K562 (cell line): ENCODE results near the gene PPT1. TPM values are rescaled to one million over a fixed set of nuclear protein-coding genes. Genes with fewer than 3 reads are reported as not detected.

Experiments used
- ATAC-seq: fragments of 200-7000 bp; cut with Tn5 transposase; 3 replicates; pipeline ENCODE4 v1.9.1; 2020; ENCODE audit warnings: moderate library complexity
- BruUV-seq: library from RNA; stranded (reverse); fragments of 400-500 nt; replicated peaks from 2 replicates; lab custom pipeline; 2021; lab: Mats Ljungman, UMichigan
- CTCF ChIA-PET: fragments of 300-600 bp; formaldehyde crosslinking; extraction: SDS; loops from one replicate; lab custom pipeline; 2021; ENCODE audit warnings: low intra/inter-chr PET ratio; lab: Yijun Ruan, JAX
- POLR2A ChIA-PET: fragments of 300-600, 350-650 bp; sonication (Branson Sonifier 250); formaldehyde crosslinking; extraction: SDS; loops from one replicate; lab custom pipeline; 2021; ENCODE audit warnings: antibody characterized with exemption, inconsistent platforms; lab: Yijun Ruan, JAX
- DNase-seq, 4 experiments: peaks; one replicate each; pipeline versions ENCODE4 v3.0.0 to v3.0.0-alpha.2; 2011 to 2018; ENCODE audit warnings: low spot score in 3 of 4, mixed read lengths in 3 of 4; ENCODE audit errors: extremely low read depth in 1 of 4
- FAIRE-seq: peaks from 2 replicates; lab custom pipeline; 2011; peaks lifted over from hg19 to GRCh38; lab: Jason Lieb, UNC
- H2AFZ ChIP-seq: 2 replicates; pipeline ENCODE4 v1.6.0; 2011; ENCODE audit warnings: low read depth, low read length, control low read depth, inconsistent platforms
- H3K27ac ChIP-seq: fragments of 200-600 bp; 3 replicates; pipeline ENCODE4 v1.8.0; 2011; ENCODE audit warnings: low read depth, mild to moderate bottlenecking, control low read depth, inconsistent platforms, low read length, moderate library complexity, mixed read lengths; ENCODE audit errors: extremely low read depth
- H3K27me3 ChIP-seq, 2 experiments: fragments of 300-600 bp in 1 of 2; 2 replicates in 1 of 2; 3 replicates in 1 of 2; pipeline versions ENCODE4 v1.6.0 to v1.8.0; 2011; ENCODE audit warnings: inconsistent platforms in 2 of 2, low read length in 2 of 2, mild to moderate bottlenecking in 1 of 2, mixed read lengths in 1 of 2, moderate library complexity in 1 of 2; ENCODE audit not compliant: control insufficient read depth in 2 of 2, insufficient read depth in 2 of 2
- H3K36me3 ChIP-seq: fragments of 300-600 bp; 3 replicates; pipeline ENCODE4 v1.8.0; 2011; ENCODE audit warnings: mild to moderate bottlenecking, low read length, inconsistent platforms; ENCODE audit not compliant: control insufficient read depth, insufficient read depth
- H3K4me1 ChIP-seq, 2 experiments: fragments of 200-600 bp in 1 of 2; replicated peaks in 1 of 2; 2 replicates in 1 of 2; 3 replicates in 1 of 2; pipeline versions ENCODE4 v1.5.1 to v1.8.0; 2011; ENCODE audit warnings: inconsistent platforms in 2 of 2, low read length in 2 of 2, mild to moderate bottlenecking in 1 of 2, mixed read lengths in 1 of 2, moderate library complexity in 1 of 2; ENCODE audit not compliant: control insufficient read depth in 2 of 2, insufficient read depth in 2 of 2
- H3K4me2 ChIP-seq: 2 replicates; pipeline ENCODE4 v1.6.1; 2011; ENCODE audit warnings: low read length, control low read depth, inconsistent platforms, mixed read lengths; ENCODE audit not compliant: insufficient read depth
- H3K4me3 ChIP-seq: fragments of 200-600 bp; sonication (generic), shearing (Covaris generic); 2 replicates; pipeline ENCODE4 v1.5.1; 2016; ENCODE audit warnings: control low read depth, inconsistent platforms
- H3K79me2 ChIP-seq: fragments of 200-600 bp; 3 replicates; pipeline ENCODE4 v1.8.0; 2011; ENCODE audit warnings: low read length, inconsistent platforms; ENCODE audit not compliant: control insufficient read depth, insufficient read depth
- H3K9ac ChIP-seq, 2 experiments: 2 replicates each; pipeline versions ENCODE4 v1.6.0 to v1.6.1; 2011; ENCODE audit warnings: low read depth in 2 of 2, low read length in 2 of 2, control low read depth in 1 of 2, inconsistent platforms in 1 of 2, mild to moderate bottlenecking in 1 of 2, mixed read lengths in 1 of 2; ENCODE audit not compliant: insufficient read depth in 1 of 2
- H3K9me1 ChIP-seq: one replicate; pipeline ENCODE4 v1.6.0; 2011; ENCODE audit warnings: inconsistent platforms, mild to moderate bottlenecking, low read length, moderate library complexity; ENCODE audit not compliant: control insufficient read depth, insufficient read depth
- H3K9me3 ChIP-seq: replicated peaks from 2 replicates; pipeline ENCODE4 v1.5.1; 2011; ENCODE audit warnings: low read depth, low read length, inconsistent platforms; ENCODE audit not compliant: control insufficient read depth, insufficient read depth
- H4K20me1 ChIP-seq: replicated peaks from 2 replicates; pipeline ENCODE4 v1.6.1; 2011; ENCODE audit warnings: low read length, inconsistent platforms, mixed read lengths; ENCODE audit not compliant: control insufficient read depth, insufficient read depth
- CBFA2T2 ChIP-seq: fragments of 450-650 bp; conservative IDR thresholded peaks from 2 replicates; pipeline ENCODE4 v1.6.1; 2017; ENCODE audit warnings: mild to moderate bottlenecking
- HDAC1 ChIP-seq, 2 experiments: fragments of 450-650 bp; IDR thresholded peaks; 2 replicates each; pipeline ENCODE4 v1.6.1; 2016 to 2017; ENCODE audit warnings: inconsistent platforms in 1 of 2, mild to moderate bottlenecking in 1 of 2, moderate library complexity in 1 of 2
- HDAC2 ChIP-seq: fragments of 450-650 bp; IDR thresholded peaks from 2 replicates; pipeline ENCODE4 v1.6.1; 2016; ENCODE audit warnings: mild to moderate bottlenecking
- HMBOX1 ChIP-seq: sonication (generic); IDR thresholded peaks from 2 replicates; pipeline ENCODE4 v1.6.1; 2016
- JUND ChIP-seq, 2 experiments: IDR thresholded peaks; 2 replicates in 1 of 2; 3 replicates in 1 of 2; pipeline ENCODE4 v1.6.1; 2011; ENCODE audit warnings: borderline replicate concordance in 2 of 2, low read depth in 2 of 2, low read length in 2 of 2, improper control_type of control experiment in 1 of 2, missing biosample characterization in 1 of 2, missing genetic modification characterization in 1 of 2, missing genetic modification reagents in 1 of 2
- KLF16 ChIP-seq: IDR thresholded peaks from 2 replicates; pipeline ENCODE4 v1.6.1; 2016; ENCODE audit warnings: antibody characterized with exemption
- MCM7 ChIP-seq, 2 experiments: fragments of 450-650 bp; IDR thresholded peaks; 2 replicates each; pipeline ENCODE4 v1.6.1; 2016 to 2018
- MYBL2 ChIP-seq, 2 experiments: fragments of 450-650 bp in 1 of 2; sonication (generic) in 1 of 2; formaldehyde crosslinking in 1 of 2; IDR thresholded peaks; 2 replicates each; pipeline versions ENCODE4 v1.6.1 to v1.8.1; 2017 to 2022; ENCODE audit warnings: borderline replicate concordance in 1 of 2, inconsistent platforms in 1 of 2, low read depth in 1 of 2, mild to moderate bottlenecking in 1 of 2, missing genetic modification reagents in 1 of 2, moderate library complexity in 1 of 2
- NEUROD1 ChIP-seq: fragments of 150-350 bp; IDR thresholded peaks from 2 replicates; pipeline ENCODE4 v1.6.1; 2014; ENCODE audit warnings: borderline replicate concordance, low read length, low read depth; ENCODE audit not compliant: partially characterized antibody
- POLR3A ChIP-seq: IDR thresholded peaks from 2 replicates; pipeline ENCODE4 v1.6.1; 2011; ENCODE audit warnings: borderline replicate concordance, mild to moderate bottlenecking, moderate library complexity; ENCODE audit not compliant: insufficient read length, insufficient read depth; ENCODE audit errors: extremely low read depth
- PREB ChIP-seq: sonication (generic); formaldehyde crosslinking; IDR thresholded peaks from 2 replicates; pipeline ENCODE4 v1.8.1; 2023; ENCODE audit warnings: mild to moderate bottlenecking, missing genetic modification reagents
- PURB ChIP-seq: sonication (generic); formaldehyde crosslinking; IDR thresholded peaks from 2 replicates; pipeline ENCODE4 v1.9.0; 2021; ENCODE audit warnings: low read depth, mild to moderate bottlenecking, missing genetic modification reagents
- SNRNP70 ChIP-seq: fragments of 200-400 bp; formaldehyde crosslinking; optimal IDR thresholded peaks from 2 replicates; pipeline ENCODE3; 2017; ENCODE audit warnings: low read depth, low read length
- SRSF7 ChIP-seq: fragments of 200-400 bp; formaldehyde crosslinking; optimal IDR thresholded peaks from 2 replicates; pipeline ENCODE3; 2017; ENCODE audit warnings: mild to moderate bottlenecking, low read depth, low read length
- ZBTB5 ChIP-seq: fragments of 450-650 bp; IDR thresholded peaks from 2 replicates; pipeline ENCODE4 v1.6.1; 2017; ENCODE audit warnings: antibody characterized with exemption
- ZNF280B ChIP-seq: fragments of 250-450 bp; sonication (Bioruptor Pico); IDR thresholded peaks from 2 replicates; pipeline ENCODE4 v1.5.1; 2021; ENCODE audit warnings: mild to moderate bottlenecking
- WGBS: fragments of 100-300 bp; shearing (Covaris generic); methylation state at CpG from one replicate; pipeline ENCODE4 v1.1.6; 2016; ENCODE audit warnings: low coverage, mixed read lengths; ENCODE audit not compliant: insufficient coverage; ENCODE audit errors: missing lambda C conversion rate; 5-methylcytosine and 5-hydroxymethylcytosine counted together
- in situ Hi-C: fragments of 300-500 bp; cut with MboI; formaldehyde crosslinking; loops from 4 replicates; pipeline ENCODE4 v1.15.0; 2018; ENCODE audit warnings: inconsistent platforms, mixed read lengths
- intact Hi-C: fragments of 100-400 bp; cut with micrococcal nuclease; formaldehyde crosslinking; loops from 2 replicates; pipeline ENCODE4 v1.14.2; 2022
- polyA plus RNA-seq, 8 experiments: library from polyadenylated mRNA; depleted of rRNA in 4 of 8; stranded (reverse) in 5 of 8; unstranded in 3 of 8; fragments of >200 nt; fragmentation: Nextera tagmentation in 2 of 8; fragmentation: Illumina TruSeq in 1 of 8; extraction: Ambion mirVana in 2 of 8; extraction: Trizol in 1 of 8; gene quantifications; 2 replicates each; pipeline versions ENCODE4 v1.2.1 to v1.2.3, GENCODE V29; 2011 to 2014; ENCODE audit warnings: inconsistent platforms in 1 of 8, missing spikeins in 1 of 8
- total RNA-seq, 7 experiments: library from RNA; depleted of rRNA in 6 of 7; stranded (reverse); fragments of >200 nt in 6 of 7; fragmentation: Illumina TruSeq in 2 of 7; extraction: Trizol in 2 of 7; gene quantifications; 2 replicates each; pipeline versions ENCODE4 v1.2.1 to v1.2.3, GENCODE V29; 2011 to 2021; ENCODE audit warnings: low replicate concordance in 1 of 7

Gene PPT1
- total and polyA plus RNA-seq, 9 of the 15 experiments (the other 6 are each of a cell fraction or from before 2014, with no cell fraction given) = 72.2 to 285 (median 143) TPM

GRCh38 chr1:40079774-40080400, 17.2 kb downstream of the PPT1 start:
- H3K36me3 ChIP-seq = peaks cover 67% of the 10 kb centered on the region
- no peak overlapping the region for H3K9ac ChIP-seq
- H3K4me2 ChIP-seq = no peak overlapping the region
- H2AFZ ChIP-seq = no peak overlapping the region
- no peak overlapping the region for H3K4me3 ChIP-seq
- no peaks in the 10 kb centered on the region for H3K9me1 ChIP-seq
- peaks cover 0 to 13% of the 10 kb centered on the region in 2 experiments; a peak in 3 of 5 replicates for H3K4me1 ChIP-seq
- no peaks in the 10 kb centered on the region for H3K9me3 ChIP-seq
- BruUV-seq = no TSS peak
- intact Hi-C loops (loop anchor here (2.0 to 5.0 kb wide), 3 partner anchors 62 to 322 kb away; no protein-coding TSS in a partner anchor), in situ Hi-C loops (loop anchor here (5.0 kb wide), 1 partner anchor 327 kb away; no protein-coding TSS in a partner anchor)
- no peaks in the 10 kb centered on the region for H4K20me1 ChIP-seq
- no peaks in the 10 kb centered on the region for H3K27me3 ChIP-seq
- ChIA-PET POLR2A (interaction anchor here (1.0 kb wide), 1 partner anchor 226 kb away, joined by 4 read pairs; no protein-coding TSS in a partner anchor), CTCF (interaction anchor here (0.5 kb wide), 1 partner anchor 361 kb away, joined by 3 read pairs; no protein-coding TSS in a partner anchor)
- H3K27ac ChIP-seq = no peak overlapping the region
- H3K79me2 ChIP-seq = no peaks in the 10 kb centered on the region
- no peak for ATAC-seq
- no peak for FAIRE-seq
- no peak for DNase-seq
- WGBS = 90% methylated on average over 6 of the region's 6 CpGs
- TF ChIP-seq PURB (no peak), KLF16 (no peak), SRSF7 (no peak), MYBL2 (IDR thresholded peaks at IDR 0.05; ENCODE audit: low read depth) (no peak), MYBL2 (CRISPR knock-in tag; IDR thresholded peaks at IDR 0.05; ENCODE audit: borderline replicate concordance) (no peak), CBFA2T2 (no peak), ZNF280B (CRISPR knock-in tag) (no peak), PREB (CRISPR knock-in tag) (no peak), HDAC1 (IDR thresholded peaks at IDR 0.05) (no peak), JUND (IDR thresholded peaks at IDR 0.05; ENCODE audit: borderline replicate concordance, low read depth, low read length) (no peak), JUND (tag; IDR thresholded peaks at IDR 0.05; ENCODE audit: borderline replicate concordance, low read depth, low read length) (no peak), MCM7 (IDR thresholded peaks at IDR 0.05) (no peak), NEUROD1 (no peak), ZBTB5 (no peak), HDAC2 (no peak), HMBOX1 (no peak), SNRNP70 (no peak), POLR3A (no peak)
